ENCODE data around the gene MTHFD2.

Gene MTHFD2

GRCh38 chr2:74262681-74263080 lies 64.3 kb downstream of the MTHFD2 start:
- DNase-seq (ENCODE audit: low read depth in 3 of 3) = no peak

GRCh38 chr2:74264281-74264680 lies 65.9 kb downstream of the MTHFD2 start:
- DNase-seq (ENCODE audit: low read depth in 3 of 3) = no peak

GRCh38 chr2:74267068-74267467 lies 68.7 kb downstream of the MTHFD2 start:
- DNase-seq (ENCODE audit: low read depth in 3 of 3) = peak in 2 of 3 experiments; percentile 24 to 28
